AG08396 (cell line): ENCODE data around the gene RTTN.
"Not testable (repeated sequence)": the region's sequence is repeated elsewhere in the genome, so short reads cannot be mapped to it uniquely, and the experiment has no call there.

Experiments used
- DNase-seq: peaks from one replicate; pipeline ENCODE4 v3.0.0; 2012; ENCODE audit warnings: low spot score, mixed read lengths

Gene RTTN

GRCh38 chr18:69978732-69979715, 226.5 kb downstream of the RTTN start:
- no peak for DNase-seq

DNA sequence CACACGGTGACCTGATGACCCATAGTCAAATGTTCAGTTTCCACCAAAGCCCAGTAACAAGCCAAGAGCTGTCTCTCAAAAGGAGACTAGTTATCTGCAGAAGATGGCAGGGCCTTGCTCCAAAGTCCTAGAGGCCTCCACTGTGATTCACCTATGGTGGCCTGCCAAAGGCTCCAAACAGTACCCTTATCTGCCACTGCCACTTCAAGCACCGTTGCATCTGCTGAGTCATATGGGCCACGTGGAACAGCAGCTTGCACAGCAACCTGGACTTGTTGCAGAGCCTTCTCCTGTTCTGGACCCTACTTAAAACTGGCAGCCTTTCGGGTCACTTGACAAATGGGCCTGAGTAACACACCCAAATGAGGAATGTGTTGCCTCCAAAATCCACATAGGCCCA, 230.2 kb downstream of the RTTN start:
- DNase-seq: not testable (repeated sequence)

GRCh38 chr18:69974365-69974764, 231.1 kb downstream of the RTTN start:
- DNase-seq: no peak

GRCh38 chr18:69969491-69969890, 236.0 kb downstream of the RTTN start:
- no peak for DNase-seq

- DNase-seq: no peak
Measured at GRCh38 chr18:69968039-69968438, 237.4 kb downstream of the RTTN start.

DNA sequence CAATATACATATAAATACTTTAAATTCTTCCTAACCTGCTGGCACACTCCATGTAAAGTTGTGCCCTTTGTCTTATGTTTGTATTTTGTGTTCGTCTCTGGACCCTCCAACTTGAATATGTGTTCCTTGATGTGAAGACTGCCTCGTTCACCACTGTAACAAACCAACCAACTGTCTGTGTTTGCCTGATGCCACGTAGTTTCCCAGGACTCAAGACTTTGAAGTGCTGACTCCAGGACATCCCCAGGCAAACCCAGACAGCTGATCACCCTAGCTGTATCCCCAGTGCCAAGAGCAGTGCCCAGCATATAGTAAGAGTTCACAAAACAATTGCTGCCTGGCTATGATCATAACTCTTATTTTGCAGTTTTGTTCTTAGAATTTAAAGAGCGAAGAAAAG, 242.3 kb downstream of the RTTN start:
- no peak for DNase-seq

DNA sequence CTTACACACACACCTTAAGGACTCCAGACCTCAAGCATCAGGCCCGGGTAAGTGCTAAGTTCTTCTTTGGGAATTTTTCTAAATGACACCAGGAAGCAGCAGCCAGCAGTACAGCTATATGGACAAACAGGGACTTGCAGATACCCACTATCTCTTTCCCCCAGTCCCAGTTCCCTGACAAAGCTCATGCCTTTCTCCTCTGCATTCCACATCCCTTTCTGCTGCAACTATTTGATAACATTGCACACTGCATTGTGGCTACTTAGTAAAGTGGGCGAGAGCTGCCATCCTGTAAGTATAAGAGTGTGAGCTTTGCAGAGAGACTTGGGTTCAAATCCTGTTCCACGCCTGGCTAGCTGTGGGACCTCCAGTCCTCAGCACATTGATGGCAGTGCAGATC, 243.8 kb downstream of the RTTN start:
- no peak for DNase-seq

GRCh38 chr18:69958422-69958821, 247.1 kb downstream of the RTTN start:
- no peak for DNase-seq

DNA sequence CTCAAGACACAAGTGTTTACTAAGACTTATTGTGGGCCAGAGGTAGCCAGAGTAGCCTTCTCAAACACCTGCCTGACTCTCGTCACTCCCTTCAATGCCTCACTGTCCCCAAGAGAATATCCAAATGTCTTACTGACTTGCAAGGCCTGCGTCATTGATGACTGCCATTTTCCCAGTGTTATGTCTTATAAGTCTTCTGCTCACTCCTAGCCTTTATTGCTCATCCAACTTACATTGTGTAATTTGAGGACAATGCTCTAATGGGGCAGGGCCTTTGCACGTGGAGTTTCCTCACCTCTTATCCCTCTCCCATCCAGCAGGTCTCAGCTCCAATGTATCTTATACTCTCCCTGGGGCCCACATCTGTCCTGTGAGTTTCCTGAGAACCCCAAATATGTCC, 247.7 kb downstream of the RTTN start:
- DNase-seq: no peak

DNA sequence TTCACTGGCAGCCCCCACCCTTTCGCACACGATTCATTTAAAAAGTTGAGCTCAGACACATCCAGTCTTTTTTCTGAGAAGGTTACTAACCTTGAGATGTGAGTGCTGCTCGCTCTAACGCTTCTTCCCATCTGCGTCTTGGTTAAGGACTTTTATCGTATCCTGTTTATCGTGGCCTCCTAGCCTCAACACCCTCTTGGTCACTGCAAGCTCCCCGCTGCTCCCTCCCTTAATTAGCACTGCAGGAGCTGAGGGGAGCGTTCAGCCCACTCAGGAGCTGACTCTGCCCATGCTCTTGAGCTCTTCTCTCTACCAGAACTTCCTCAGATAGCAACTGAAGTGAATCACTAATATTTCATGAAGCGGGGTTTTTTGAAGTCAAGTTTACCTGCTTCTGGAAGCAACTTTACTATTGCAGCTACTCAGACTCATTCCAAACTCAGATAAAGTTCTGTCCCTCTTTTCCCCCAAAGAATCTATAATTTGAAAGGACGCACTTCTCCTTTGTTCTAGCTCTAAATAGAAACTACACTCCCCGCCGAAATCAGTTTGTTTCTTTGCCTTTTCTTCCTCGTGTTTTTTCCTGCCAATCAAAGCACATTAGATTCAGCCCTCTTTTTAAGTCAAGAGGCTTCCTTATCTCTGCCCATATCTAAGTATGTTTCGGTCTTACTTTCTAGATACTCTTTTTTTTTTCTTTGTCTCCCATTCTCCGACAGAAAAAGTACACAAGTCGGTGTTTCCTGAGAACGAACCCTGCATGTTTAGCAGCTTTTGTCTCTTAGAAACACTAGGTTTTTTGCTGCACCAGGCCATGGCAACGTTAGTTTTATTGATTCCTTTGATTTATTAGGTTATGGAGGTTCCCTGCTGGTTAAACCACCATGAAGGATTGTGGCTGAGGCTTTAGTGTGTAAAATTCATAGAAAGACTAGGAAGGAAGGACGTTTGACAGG, 248.5 kb downstream of the RTTN start:
- no peak for DNase-seq

- DNase-seq: no peak
Measured at GRCh38 chr18:69956057-69956456, 249.4 kb downstream of the RTTN start.

DNA sequence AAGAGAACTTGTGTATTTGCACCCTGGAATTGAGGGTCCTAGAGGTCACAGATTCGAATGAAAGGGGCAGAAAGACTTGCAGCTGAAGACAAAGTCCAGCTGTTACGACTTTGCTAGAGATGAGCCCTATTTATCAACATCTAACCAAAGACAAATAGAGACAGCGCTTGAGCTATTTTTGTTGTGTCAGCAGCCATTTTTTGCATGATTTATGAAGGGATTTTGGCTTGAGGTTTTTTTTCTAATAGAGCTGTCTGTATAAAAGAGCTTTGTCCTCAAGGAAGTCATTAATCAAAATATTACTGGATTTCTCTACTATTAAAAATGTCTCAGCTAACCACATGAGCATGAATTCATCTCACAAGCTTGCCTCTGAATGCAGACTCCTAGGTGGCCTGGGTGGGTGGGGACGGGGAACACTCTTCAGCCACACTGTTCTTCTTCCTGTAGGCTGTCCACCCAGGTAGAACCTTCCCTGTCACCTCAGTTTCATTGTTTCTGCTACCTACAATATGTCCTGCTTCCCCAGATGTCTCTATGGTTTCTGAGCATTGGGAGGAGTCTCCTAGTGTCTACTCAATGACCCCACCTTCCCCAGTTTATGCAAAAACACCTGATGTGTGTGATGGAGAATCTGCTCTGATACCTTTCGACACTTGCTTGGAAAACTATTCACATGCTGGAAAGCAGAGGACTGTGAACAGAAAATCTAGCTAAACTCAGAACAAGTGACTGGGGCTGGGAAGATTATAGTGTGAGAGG, 250.6 kb downstream of the RTTN start:
- no peak for DNase-seq

GRCh38 chr18:69953191-69953590, 252.3 kb downstream of the RTTN start:
- no peak for DNase-seq
